Activated naive CD4-positive, alpha-beta T cell treated with anti-CD3 and anti-CD28 coated beads for 36 hours (primary cell): ENCODE measurements around the gene ITGBL1. TPM values are rescaled to one million over a fixed set of nuclear protein-coding genes. Genes with fewer than 3 reads are reported as not detected.

Experiments used
- CTCF ChIA-PET: fragments of 350-600 bp; sonication (Branson Sonifier 250); formaldehyde crosslinking; loops from one replicate; lab custom pipeline; 2021; ENCODE audit warnings: antibody characterized with exemption; lab: Charles Lee
- DNase-seq: peaks from one replicate; pipeline ENCODE4 v3.0.0-alpha.2; 2020
- H3K27ac Mint-ChIP-seq: one replicate; pipeline ENCODE4 v1.8.0; 2021; ENCODE audit warnings: mild to moderate bottlenecking, mixed read lengths
- H3K27me3 Mint-ChIP-seq: one replicate; pipeline ENCODE4 v1.8.0; 2021; ENCODE audit warnings: low read depth, mixed read lengths
- H3K36me3 Mint-ChIP-seq: one replicate; pipeline ENCODE4 v1.8.0; 2021; ENCODE audit warnings: low read depth, mixed read lengths
- H3K4me1 Mint-ChIP-seq: one replicate; pipeline ENCODE4 v1.8.0; 2021; ENCODE audit warnings: low read depth, mixed read lengths
- H3K4me3 Mint-ChIP-seq: one replicate; pipeline ENCODE4 v1.8.0; 2021; ENCODE audit warnings: mild to moderate bottlenecking, moderate library complexity, mixed read lengths
- H3K9me3 Mint-ChIP-seq: one replicate; pipeline ENCODE4 v1.8.0; 2021; ENCODE audit warnings: mixed read lengths
- intact Hi-C: fragments of 100-400 bp; cut with micrococcal nuclease; formaldehyde crosslinking; loops from one replicate; pipeline ENCODE4 v1.15.1; 2023
- total RNA-seq, 2 experiments: library from RNA; stranded (reverse); gene quantifications; one replicate each; pipeline ENCODE4 v1.2.3, GENCODE V29; 2021

Gene ITGBL1
- total RNA-seq, 2 experiments from 2014 or later: not detected

GRCh38 chr13:101425156-101425471 lies 27.4 kb upstream of the ITGBL1 start:
- Mint-ChIP-seq H3K9me3 (no peaks in the 10 kb centered on the region), H3K4me3 (no peak overlapping the region), H3K27ac (no peak overlapping the region), H3K36me3 (no peaks in the 10 kb centered on the region), H3K27me3 (peaks cover 11% of the 10 kb centered on the region), H3K4me1 (no peaks in the 10 kb centered on the region)
- intact Hi-C loops: no loop called here
- DNase-seq: no peak
- CTCF ChIA-PET: interaction anchor here (1.4 kb wide), 1 partner anchor 280 kb away, joined by 4 read pairs; no protein-coding TSS in a partner anchor

GRCh38 chr13:101425623-101426022 lies 26.9 kb upstream of the ITGBL1 start:
- DNase-seq: no peak
- no peaks in the 10 kb centered on the region for H3K4me1 Mint-ChIP-seq
- no peaks in the 10 kb centered on the region for H3K36me3 Mint-ChIP-seq
- H3K4me3 Mint-ChIP-seq: no peak overlapping the region
- CTCF ChIA-PET: no interaction called here
- peaks cover 11% of the 10 kb centered on the region for H3K27me3 Mint-ChIP-seq
- H3K27ac Mint-ChIP-seq: no peak overlapping the region
- intact Hi-C loops: no loop called here
- no peaks in the 10 kb centered on the region for H3K9me3 Mint-ChIP-seq

- H3K4me1 Mint-ChIP-seq: no peaks in the 10 kb centered on the region
- peaks cover 24% of the 10 kb centered on the region for H3K27me3 Mint-ChIP-seq
- intact Hi-C loops: loop anchor here (1.0 kb wide), 1 partner anchor 28 kb away; no protein-coding TSS in a partner anchor
- H3K9me3 Mint-ChIP-seq: no peaks in the 10 kb centered on the region
- H3K27ac Mint-ChIP-seq: no peak overlapping the region
- no peak for DNase-seq
- no peaks in the 10 kb centered on the region for H3K36me3 Mint-ChIP-seq
- CTCF ChIA-PET: interaction anchor here (0.7 kb wide), 1 partner anchor 39 kb away, joined by 3 read pairs; no protein-coding TSS in a partner anchor
- H3K4me3 Mint-ChIP-seq: no peak overlapping the region
Measured at GRCh38 chr13:101429733-101430132, 22.7 kb upstream of the ITGBL1 start.

GRCh38 chr13:101433895-101434294 lies 18.6 kb upstream of the ITGBL1 start:
- Mint-ChIP-seq H3K27ac (no peak overlapping the region), H3K4me3 (no peak overlapping the region), H3K27me3 (peaks cover 22% of the 10 kb centered on the region), H3K4me1 (no peaks in the 10 kb centered on the region), H3K9me3 (no peaks in the 10 kb centered on the region), H3K36me3 (no peaks in the 10 kb centered on the region)
- CTCF ChIA-PET: no interaction called here
- intact Hi-C loops: no loop called here
- DNase-seq: no peak

GRCh38 chr13:101434486-101434885 lies 18.0 kb upstream of the ITGBL1 start:
- H3K9me3 Mint-ChIP-seq: no peaks in the 10 kb centered on the region
- intact Hi-C loops: no loop called here
- CTCF ChIA-PET: no interaction called here
- no peak overlapping the region for H3K4me3 Mint-ChIP-seq
- no peaks in the 10 kb centered on the region for H3K4me1 Mint-ChIP-seq
- H3K27ac Mint-ChIP-seq: no peak overlapping the region
- DNase-seq: no peak
- H3K27me3 Mint-ChIP-seq: peaks cover 23% of the 10 kb centered on the region
- no peaks in the 10 kb centered on the region for H3K36me3 Mint-ChIP-seq

GRCh38 chr13:101447852-101448251 lies 4.6 kb upstream of the ITGBL1 start:
- no peak overlapping the region for H3K4me3 Mint-ChIP-seq
- intact Hi-C loops: no loop called here
- H3K36me3 Mint-ChIP-seq: no peaks in the 10 kb centered on the region
- no peak overlapping the region for H3K27ac Mint-ChIP-seq
- no peaks in the 10 kb centered on the region for H3K4me1 Mint-ChIP-seq
- H3K9me3 Mint-ChIP-seq: no peaks in the 10 kb centered on the region
- H3K27me3 Mint-ChIP-seq: peaks cover 8% of the 10 kb centered on the region
- CTCF ChIA-PET: no interaction called here
- no peak for DNase-seq

GRCh38 chr13:101449790-101450748 lies 2.4 kb upstream of the ITGBL1 start:
- H3K9me3 Mint-ChIP-seq: no peaks in the 10 kb centered on the region
- no peak overlapping the region for H3K27ac Mint-ChIP-seq
- CTCF ChIA-PET: no interaction called here
- no peaks in the 10 kb centered on the region for H3K36me3 Mint-ChIP-seq
- peaks cover 7% of the 10 kb centered on the region for H3K4me1 Mint-ChIP-seq
- H3K27me3 Mint-ChIP-seq: peaks cover 24% of the 10 kb centered on the region
- DNase-seq: no peak
- H3K4me3 Mint-ChIP-seq: no peak overlapping the region
- intact Hi-C loops: no loop called here

- H3K9me3 Mint-ChIP-seq: no peaks in the 10 kb centered on the region
- intact Hi-C loops: no loop called here
- no peak overlapping the region for H3K27ac Mint-ChIP-seq
- no peak for DNase-seq
- no peak overlapping the region for H3K4me3 Mint-ChIP-seq
- CTCF ChIA-PET: no interaction called here
- H3K27me3 Mint-ChIP-seq: peaks cover 25% of the 10 kb centered on the region
- H3K4me1 Mint-ChIP-seq: peaks cover 7% of the 10 kb centered on the region
- no peaks in the 10 kb centered on the region for H3K36me3 Mint-ChIP-seq
Measured at GRCh38 chr13:101450749-101451130, 1.7 kb upstream of the ITGBL1 start.

GRCh38 chr13:101451641-101452040 lies 834 bp upstream of the ITGBL1 start:
- peaks cover 7% of the 10 kb centered on the region for H3K4me1 Mint-ChIP-seq
- H3K27ac Mint-ChIP-seq: no peak overlapping the region
- CTCF ChIA-PET: interaction anchor here (0.7 kb wide), 1 partner anchor 1105 kb away, joined by 4 read pairs; no protein-coding TSS in a partner anchor
- intact Hi-C loops: no loop called here
- DNase-seq: no peak
- no peaks in the 10 kb centered on the region for H3K36me3 Mint-ChIP-seq
- no peaks in the 10 kb centered on the region for H3K9me3 Mint-ChIP-seq
- H3K27me3 Mint-ChIP-seq: peaks cover 26% of the 10 kb centered on the region
- no peak overlapping the region for H3K4me3 Mint-ChIP-seq

GRCh38 chr13:101453784-101454201 lies 1.3 kb downstream of the ITGBL1 start:
- no peaks in the 10 kb centered on the region for H3K9me3 Mint-ChIP-seq
- H3K4me3 Mint-ChIP-seq: no peak overlapping the region
- H3K36me3 Mint-ChIP-seq: no peaks in the 10 kb centered on the region
- no peak for DNase-seq
- H3K27me3 Mint-ChIP-seq: peaks cover 29% of the 10 kb centered on the region
- no peak overlapping the region for H3K27ac Mint-ChIP-seq
- CTCF ChIA-PET: no interaction called here
- H3K4me1 Mint-ChIP-seq: peaks cover 7% of the 10 kb centered on the region
- intact Hi-C loops: no loop called here

- H3K27ac Mint-ChIP-seq: no peak overlapping the region
- CTCF ChIA-PET: no interaction called here
- no peak overlapping the region for H3K4me3 Mint-ChIP-seq
- intact Hi-C loops: no loop called here
- H3K27me3 Mint-ChIP-seq: peaks cover 29% of the 10 kb centered on the region
- no peak for DNase-seq
- no peaks in the 10 kb centered on the region for H3K36me3 Mint-ChIP-seq
- H3K9me3 Mint-ChIP-seq: no peaks in the 10 kb centered on the region
- H3K4me1 Mint-ChIP-seq: peaks cover 7% of the 10 kb centered on the region
Measured at GRCh38 chr13:101454767-101455166, 2.3 kb downstream of the ITGBL1 start.

GRCh38 chr13:101455863-101456262 lies 3.4 kb downstream of the ITGBL1 start:
- H3K4me3 Mint-ChIP-seq: no peak overlapping the region
- no peak overlapping the region for H3K27ac Mint-ChIP-seq
- intact Hi-C loops: no loop called here
- no peak for DNase-seq
- peaks cover 7% of the 10 kb centered on the region for H3K4me1 Mint-ChIP-seq
- no peaks in the 10 kb centered on the region for H3K36me3 Mint-ChIP-seq
- H3K9me3 Mint-ChIP-seq: no peaks in the 10 kb centered on the region
- H3K27me3 Mint-ChIP-seq: peaks cover 26% of the 10 kb centered on the region
- CTCF ChIA-PET: no interaction called here

GRCh38 chr13:101457176-101457575 lies 4.7 kb downstream of the ITGBL1 start:
- H3K36me3 Mint-ChIP-seq: no peaks in the 10 kb centered on the region
- no peak for DNase-seq
- H3K4me1 Mint-ChIP-seq: peaks cover 7% of the 10 kb centered on the region
- CTCF ChIA-PET: no interaction called here
- H3K27ac Mint-ChIP-seq: no peak overlapping the region
- peaks cover 21% of the 10 kb centered on the region for H3K27me3 Mint-ChIP-seq
- intact Hi-C loops: no loop called here
- no peak overlapping the region for H3K4me3 Mint-ChIP-seq
- H3K9me3 Mint-ChIP-seq: no peaks in the 10 kb centered on the region
